ACHN (cell line): ENCODE results near the gene FAM199X.

Experiments used
- DNase-seq: peaks from one replicate; pipeline ENCODE4 v3.0.0-alpha.2; 2015
- in situ Hi-C: cut with HindIII; loops from 2 replicates; pipeline ENCODE4 v1.10.0; 2017; ENCODE audit warnings: low sequenced_read_pairs, low pct_ligation_motif_present, low pct_unique_long_range_greater_than_20kb

FAM199X gene

DNA sequence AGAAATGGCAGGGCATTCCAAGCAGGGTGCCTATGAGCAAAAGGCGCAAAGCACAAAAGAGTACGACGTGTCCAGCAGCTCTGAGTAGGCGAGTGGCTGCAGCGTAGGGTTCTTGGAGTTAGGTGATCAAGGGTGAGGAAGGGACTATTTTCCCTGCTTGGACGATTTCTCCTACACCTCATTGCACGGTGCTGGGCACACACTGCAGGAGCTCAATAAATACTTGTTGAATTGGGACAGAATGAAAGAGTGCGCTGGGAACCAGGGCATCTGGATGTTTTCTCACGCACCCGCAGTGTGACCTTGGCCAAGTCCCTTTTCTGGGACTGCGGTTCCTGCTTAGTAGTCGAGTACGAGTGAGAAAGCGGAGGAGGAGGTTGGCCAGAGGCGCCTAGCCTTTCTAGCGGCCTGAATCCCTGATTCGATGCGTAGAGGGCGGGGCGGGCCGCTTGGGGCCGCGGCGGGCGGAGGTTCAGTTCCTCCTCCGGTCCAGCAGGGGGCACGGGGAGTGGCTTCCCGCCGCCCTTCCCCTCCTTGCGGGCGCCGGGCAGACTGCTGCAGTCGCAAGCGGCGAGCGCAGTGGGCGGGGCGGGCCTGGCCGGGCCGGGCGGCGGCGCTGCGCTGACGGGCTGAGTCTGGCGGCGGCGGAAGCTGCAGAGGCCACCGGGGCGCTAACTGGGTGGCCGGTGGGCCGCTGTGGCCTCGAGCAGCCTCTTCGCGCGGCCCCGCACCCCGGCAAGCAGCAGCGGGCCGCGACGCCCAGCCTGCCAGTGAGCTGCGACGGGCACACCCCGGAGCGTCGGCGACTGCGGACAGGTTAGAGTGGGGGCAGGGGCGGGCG is at the start of gene FAM199X:
Gene FAM199X (plus strand): TSS at position 560 of the 841 bp plus-strand sequence. CDS start 333 bp downstream, outside the sequence.
- in situ Hi-C loops = no loop called here
- DNase-seq = peak; percentile 81

DNA sequence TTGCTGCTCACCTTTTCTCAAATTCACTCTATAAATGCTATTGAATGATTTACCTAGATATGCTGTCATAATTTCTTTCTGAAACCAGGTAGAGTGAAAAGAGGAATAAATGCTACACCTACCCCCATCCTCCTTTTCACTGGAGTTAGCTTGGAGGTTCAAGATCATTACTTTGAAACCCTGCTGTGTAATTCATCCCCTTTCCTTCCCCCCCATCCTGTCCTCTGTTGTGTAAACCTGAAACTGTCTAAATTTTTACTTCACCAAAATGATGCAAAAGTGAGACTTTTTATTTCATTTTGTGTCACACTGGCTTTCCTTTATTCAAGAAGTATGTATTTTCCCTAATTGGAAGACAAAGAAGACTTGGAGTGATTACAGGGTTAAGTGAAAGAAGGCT is 48.5 kb upstream of the FAM199X start:
- in situ Hi-C loops = no loop called here
- no peak for DNase-seq

DNA sequence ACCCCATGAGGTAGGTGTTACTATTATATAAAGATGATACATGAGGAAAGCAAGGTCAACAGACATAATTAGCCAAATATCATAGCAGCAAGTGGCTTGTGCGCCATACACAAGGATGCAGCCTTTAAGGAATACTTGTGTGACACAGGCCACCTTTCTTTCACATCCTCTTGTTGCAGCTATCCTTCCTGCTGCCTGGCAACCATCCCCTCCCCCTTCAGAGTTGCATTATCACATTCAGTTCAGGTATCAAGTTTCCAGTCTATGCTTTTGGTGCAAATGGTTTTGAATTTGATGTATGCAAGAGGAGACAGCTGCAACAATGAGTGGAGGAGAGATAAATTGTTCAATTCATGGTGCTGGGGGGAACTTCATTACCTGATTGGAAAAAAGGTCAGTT is 47.5 kb upstream of the FAM199X start:
- in situ Hi-C loops = no loop called here
- DNase-seq = no peak

DNA sequence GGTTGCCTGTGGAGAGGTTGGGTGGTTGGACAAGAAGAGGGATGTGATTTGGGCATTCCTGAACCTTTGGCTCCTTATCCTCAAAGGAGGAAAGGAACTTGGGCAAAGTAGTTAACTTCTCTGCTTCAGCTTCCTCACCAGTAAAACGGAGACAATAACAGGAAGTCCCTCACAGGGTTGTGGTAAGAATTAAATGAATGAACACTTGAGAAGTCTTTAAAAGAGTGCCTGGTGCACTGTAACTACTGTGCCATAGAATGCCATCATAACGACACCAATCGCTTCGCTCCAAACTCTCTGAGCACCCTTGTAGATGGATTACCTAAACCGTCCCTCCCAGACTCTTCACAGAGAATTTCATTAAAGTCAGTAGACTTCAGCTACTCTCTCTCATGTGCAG is 43.4 kb upstream of the FAM199X start:
- in situ Hi-C loops = no loop called here

DNA sequence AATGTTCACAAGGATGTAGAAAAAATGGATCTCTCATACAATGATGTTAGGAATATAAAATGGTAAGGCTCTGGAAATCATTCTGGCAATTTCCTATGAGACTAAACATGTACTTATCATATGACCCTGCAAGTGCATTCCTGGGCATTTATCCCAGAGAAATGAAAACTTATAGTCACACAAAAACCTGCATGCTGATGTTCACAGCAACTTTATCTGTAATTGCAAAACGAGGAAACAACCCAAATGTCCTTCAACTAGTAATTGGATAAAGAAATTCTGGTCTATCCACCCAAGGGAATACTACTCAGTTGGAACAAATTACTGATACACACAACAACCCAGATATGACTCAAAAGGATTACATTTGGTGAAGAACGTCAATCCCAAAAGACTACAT is 39.4 kb upstream of the FAM199X start:
- in situ Hi-C loops = no loop called here
- DNase-seq = no peak

More for the DNA sequence above, 43.4 kb upstream of the FAM199X start:
- no peak for DNase-seq

DNA sequence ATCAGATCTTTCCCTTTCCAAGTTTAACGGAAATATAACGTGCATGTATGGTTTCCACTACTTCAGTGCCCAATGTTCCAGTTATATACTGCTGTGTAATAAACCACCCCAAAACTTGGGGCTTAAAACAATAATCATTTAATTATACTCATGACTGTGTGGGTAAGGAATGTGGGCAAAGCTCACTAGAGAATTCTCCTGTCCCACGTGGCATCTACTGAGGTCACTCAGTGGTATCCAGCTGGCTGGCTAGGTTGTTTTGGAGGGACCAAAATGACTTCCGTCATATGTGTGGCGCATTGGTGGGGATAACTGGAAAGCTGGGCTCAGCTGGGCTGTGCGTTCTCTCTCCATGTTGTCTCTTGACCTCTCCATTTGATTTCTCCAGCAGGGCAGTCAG is 35.4 kb upstream of the FAM199X start:
- in situ Hi-C loops = no loop called here
- no peak for DNase-seq

DNA sequence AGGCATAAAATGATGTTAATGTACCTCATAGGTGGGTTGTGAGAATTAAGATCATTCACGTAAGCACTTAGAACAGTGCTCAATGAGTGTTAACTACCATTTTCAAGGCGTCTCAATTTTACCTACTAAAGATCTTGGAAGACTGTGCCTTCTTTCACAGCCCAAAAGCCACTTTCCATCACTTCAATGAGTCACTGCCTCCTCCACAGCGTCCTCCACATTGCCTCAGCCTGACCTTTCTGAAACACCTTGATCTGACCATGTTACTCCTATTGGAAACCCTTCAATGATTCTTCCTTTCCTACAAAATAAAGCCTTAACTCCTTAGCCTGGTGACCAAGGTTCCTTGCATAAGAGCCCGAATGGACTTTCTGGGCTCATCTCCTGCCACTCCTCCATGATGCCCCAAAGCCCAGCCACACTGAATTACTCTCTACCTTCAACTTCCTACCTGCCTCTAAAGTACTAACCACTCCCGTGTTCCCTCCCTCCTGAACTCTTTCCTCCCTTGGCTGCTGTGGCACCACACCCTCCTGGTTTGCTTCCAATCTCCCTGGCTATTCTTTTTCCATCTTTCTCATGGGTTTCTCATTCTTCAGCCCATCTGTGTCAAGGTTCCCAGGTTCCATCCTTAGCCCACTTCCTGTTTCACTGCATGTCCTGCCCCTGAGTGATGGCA is 31.5 kb upstream of the FAM199X start:
- in situ Hi-C loops = no loop called here

DNA sequence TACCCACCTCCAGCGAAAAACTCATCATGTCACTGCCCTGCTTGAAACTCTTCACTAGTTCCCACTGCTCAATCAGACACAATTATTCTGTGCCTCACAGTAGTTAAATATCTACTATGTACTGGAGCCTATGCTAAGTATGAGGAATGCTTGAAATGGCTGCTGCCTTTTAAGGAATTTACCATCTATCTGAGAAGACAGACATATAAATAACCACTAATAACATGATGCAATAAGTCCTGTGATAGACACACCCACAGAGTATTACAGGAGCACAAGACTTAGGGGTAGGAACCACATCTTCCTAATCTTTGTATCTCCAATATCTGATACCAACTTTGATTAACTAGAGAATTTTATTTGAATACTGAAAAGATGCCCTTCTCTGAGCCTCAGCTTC is 30.6 kb upstream of the FAM199X start:
- in situ Hi-C loops = no loop called here
- DNase-seq = no peak

More for the DNA sequence above, 31.5 kb upstream of the FAM199X start:
- no peak for DNase-seq

DNA sequence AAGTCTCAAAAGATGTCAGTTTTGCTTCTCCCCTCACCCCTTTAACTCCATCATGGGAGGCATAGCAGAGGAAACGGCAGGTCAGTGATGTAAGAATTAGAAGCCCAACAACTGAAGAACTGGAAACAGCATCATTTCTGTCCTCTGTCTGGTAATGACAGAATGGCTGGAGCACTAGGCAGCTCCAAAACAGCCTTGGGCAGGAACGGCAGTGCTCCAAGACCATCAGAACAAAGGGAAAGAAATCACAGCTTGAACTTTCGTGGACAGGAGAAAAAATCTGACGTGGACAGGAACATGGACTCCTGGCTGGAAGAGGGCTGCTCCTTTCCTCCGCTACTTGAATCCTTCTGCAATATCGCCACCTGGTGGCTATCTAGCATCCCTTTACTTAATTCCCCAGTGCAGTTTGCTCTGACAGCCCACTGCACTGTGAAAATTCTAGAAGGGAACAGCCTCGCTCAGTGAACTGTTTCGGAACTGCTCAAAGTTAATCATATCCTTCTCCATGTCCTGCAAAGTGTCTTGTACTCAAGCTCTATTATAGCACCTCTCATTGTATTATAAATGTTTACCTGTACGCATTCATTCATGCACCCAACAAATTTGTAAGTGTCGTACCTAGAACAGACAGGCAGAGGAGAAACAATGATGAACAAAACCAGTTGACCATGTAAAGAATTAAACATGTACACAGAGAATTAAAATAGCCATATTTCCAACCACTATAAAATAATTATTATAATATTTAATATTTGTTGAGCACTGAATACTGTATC is 29.8 kb upstream of the FAM199X start:
- in situ Hi-C loops = no loop called here
- peak; percentile 74 for DNase-seq

DNA sequence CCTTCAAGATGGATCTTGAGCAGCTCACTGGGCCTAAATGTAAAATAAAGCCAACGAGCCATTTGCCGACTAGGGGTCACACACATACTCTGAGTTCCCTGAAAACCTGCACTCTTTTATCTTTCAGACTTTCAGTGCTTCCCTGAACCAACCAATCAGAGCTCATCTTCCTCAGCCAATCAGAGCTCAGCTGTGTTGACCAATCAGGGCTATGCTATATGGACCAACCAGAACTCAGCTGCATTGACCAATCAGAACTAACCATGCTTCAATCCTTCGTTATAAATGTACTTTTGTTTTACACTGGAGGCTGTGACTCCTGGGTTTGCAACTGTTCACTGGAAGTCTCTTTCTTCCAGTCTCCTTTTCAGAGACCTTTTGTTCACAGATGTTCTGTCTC is 28.8 kb upstream of the FAM199X start:
- in situ Hi-C loops = no loop called here
- DNase-seq = peak; percentile 6

DNA sequence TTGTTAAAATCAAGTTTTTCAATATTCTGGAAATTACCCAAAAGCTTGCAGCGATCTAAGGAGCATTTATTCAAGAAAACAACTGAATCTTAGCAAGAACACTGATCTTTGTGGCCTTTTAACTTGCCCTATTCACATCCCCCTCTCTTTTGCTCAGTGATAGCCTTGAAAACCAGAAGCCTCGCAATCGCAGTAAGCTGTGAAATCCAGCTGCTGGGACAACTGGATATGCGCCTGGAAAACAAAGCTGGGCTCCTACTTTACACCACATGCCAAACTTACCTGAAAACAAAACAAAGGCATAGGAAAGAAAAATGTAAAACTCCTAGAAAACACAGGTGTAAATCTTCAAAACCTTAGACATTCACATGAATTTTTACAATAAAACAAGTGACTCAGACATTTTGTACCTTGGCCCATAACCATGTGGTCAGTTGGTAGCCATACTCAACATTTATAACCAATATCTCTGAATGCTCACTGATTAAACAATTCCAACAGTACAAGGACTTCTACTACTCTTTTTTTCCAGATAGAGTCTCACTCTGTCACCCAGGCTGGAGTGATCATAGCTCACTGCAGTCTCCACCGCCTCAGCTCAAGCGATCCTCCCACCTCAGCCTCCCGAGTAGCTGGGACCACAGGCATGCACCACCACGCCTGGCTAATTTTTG is 25.0 kb upstream of the FAM199X start:
- in situ Hi-C loops = no loop called here
- DNase-seq = no peak

DNA sequence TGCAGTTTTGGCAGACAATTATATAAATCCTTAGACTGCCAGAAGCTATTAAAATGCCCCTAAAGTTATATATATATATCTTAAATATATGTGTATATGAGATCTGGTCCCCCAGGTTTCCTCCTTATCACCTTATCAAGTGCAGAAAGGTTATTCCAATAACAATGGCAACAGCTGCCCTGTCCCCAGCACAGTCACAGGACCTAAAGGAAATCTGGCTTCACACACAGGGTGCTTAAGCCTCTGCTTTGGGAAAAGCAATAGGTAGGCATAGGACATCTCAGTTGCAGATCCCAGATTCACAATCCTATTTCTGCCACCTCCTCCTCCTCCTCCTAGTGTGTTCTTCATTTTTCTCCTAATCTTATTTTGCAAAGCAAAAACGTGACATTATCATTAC is 15.2 kb upstream of the FAM199X start:
- in situ Hi-C loops = no loop called here

DNA sequence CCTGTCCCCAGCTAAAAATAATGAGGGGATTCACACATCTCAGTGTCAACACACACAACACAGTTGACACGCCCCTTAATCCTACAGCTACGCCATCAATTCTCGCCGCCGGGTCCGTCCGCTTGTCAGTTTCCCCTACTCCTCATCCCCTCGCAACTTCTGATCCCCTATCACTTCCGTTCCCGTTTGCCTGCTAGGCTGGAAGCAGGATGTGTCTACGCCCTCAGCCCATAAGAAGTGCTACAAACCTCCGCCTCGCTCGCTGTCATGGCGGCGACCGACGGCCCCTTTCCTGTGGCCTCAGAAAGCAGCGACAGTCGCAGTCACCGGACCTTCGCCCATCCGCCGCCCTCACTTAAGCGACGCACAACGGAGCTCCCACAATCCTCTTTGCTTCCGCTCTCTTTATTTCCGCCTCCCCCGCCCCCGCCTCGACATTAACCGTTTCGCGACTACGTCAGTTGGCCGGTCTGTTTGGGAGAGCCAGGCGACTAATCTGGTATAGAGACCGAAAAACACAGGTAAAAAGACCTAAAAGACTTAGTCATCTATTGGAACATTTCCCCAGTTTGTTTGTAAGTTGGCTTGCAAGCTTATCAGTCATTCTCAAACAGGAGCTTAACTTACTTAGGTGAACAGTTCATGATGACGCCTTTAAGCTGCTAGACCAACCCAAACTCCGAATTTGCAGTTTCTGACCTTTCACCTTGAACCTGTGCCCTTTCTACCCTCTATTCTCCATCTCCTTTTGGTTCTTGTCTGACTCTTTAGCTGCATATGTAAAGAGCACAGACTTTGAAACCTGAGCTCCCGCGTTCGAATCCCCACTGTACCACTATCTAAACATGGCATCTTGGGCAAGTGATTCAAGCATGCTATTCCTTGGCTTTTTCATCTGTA is 9.4 kb upstream of the FAM199X start, which contains the start of gene SLC25A53:
Gene SLC25A53 (minus strand): TSS at position 380 of the 900 bp plus-strand sequence. CDS start 51,752 bp downstream, outside the sequence.
- peak; percentile 63 for DNase-seq
- in situ Hi-C loops = no loop called here

More for the DNA sequence above, 15.2 kb upstream of the FAM199X start:
- no peak for DNase-seq

DNA sequence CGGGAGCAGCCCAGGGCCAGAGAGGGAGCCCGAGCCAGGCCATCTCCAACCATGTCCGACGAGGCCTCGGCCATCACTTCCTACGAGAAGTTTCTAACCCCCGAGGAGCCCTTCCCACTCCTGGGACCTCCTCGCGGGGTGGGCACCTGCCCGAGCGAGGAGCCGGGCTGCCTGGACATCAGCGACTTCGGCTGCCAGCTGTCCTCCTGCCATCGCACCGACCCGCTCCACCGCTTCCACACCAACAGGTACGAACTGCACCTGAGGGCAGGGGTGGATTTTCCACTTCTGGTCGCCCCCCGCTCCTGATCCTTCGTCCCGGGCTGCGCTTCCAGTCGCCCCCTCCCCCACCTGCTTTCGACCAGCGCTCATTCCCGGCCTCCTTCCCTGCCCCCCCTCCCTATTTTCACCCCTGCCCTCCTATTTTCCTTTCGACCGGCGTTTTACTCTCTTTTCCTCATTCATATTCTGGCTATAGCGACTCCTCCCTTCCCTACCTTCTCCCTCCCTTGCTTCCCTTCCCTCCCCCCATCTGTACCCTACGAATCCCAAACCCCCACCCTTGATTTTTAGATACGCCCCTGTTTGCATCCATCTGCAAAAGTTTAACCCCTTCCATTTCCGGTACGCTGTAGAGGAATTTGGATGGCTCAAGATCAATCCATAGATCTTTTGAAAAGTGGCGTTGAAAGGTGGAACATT is 633 bp downstream of the FAM199X start:
- no peak for DNase-seq
- in situ Hi-C loops = no loop called here

DNA sequence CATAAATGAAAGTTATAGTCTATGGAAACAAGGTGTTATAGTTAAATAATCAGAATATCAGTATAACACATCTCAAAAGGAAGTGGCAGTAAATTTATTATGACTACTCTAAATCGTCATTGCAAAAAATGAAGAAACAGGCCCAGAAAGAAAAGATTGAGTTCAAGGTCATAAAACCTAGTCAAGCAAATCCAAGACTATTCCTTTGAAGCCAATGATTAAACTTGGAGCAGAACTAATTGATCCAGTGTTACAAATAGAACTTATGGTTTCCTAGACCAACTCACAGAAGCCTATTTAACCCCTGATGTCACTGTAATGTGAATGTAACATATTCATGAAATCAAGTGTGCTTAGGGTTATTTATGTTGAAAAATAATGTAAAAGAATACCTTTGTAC is 1.9 kb downstream of the FAM199X start:
- peak; percentile 8 for DNase-seq
- in situ Hi-C loops = no loop called here

DNA sequence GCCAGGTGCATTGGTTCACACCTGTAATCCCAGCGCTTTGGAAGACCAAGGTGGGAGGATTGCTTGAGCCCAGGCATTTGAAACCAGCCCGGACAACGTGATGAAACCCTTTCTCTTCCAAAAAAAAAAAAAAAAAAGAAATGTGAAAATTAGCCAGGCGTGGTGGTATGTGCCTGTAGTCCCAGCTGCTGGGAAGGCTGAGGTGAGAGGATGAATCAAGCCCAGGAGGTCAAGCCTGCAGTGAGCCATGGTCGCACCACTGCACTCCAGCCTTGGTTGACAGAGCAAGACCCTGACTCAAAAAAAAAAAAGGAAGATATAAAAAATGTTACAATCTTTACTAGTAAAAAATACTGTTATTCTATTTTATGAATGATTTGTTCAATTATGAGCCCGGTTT is 5.9 kb downstream of the FAM199X start:
- in situ Hi-C loops = no loop called here
- DNase-seq = peak; percentile 57

DNA sequence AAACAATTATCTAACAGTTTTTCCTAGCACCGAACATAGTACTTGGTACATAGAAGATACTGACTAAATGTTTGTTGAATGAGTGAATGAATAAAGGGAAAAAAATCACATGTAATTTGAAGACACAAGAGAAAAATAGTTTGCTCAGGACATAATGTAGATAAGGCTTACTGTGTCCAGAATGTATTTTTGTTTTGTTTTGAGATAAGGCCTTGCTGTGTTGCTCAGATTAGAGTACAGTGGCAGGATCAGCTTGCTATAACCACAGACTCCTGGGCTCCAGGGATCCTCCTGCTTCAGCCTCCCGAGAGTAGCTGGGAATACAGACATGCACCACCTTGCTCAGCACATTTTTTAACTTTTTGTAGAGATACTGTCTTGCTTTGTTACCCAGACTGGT is 6.5 kb downstream of the FAM199X start:
- no peak for DNase-seq
- in situ Hi-C loops = no loop called here
